HG02588 (cell line): Measurements from ENCODE around the gene KBTBD3.
"Not testable (repeated sequence)": the region's sequence is repeated elsewhere in the genome, so short reads cannot be mapped to it uniquely, and the experiment has no call there.

Source experiments
- ATAC-seq: cut with Tn5 transposase; IDR thresholded peaks from one replicate; pipeline ENCODE4 v1.9.1; 2021; ENCODE audit warnings: mild to moderate bottlenecking, moderate library complexity; ENCODE audit not compliant: unreplicated experiment

The KBTBD3 gene

DNA sequence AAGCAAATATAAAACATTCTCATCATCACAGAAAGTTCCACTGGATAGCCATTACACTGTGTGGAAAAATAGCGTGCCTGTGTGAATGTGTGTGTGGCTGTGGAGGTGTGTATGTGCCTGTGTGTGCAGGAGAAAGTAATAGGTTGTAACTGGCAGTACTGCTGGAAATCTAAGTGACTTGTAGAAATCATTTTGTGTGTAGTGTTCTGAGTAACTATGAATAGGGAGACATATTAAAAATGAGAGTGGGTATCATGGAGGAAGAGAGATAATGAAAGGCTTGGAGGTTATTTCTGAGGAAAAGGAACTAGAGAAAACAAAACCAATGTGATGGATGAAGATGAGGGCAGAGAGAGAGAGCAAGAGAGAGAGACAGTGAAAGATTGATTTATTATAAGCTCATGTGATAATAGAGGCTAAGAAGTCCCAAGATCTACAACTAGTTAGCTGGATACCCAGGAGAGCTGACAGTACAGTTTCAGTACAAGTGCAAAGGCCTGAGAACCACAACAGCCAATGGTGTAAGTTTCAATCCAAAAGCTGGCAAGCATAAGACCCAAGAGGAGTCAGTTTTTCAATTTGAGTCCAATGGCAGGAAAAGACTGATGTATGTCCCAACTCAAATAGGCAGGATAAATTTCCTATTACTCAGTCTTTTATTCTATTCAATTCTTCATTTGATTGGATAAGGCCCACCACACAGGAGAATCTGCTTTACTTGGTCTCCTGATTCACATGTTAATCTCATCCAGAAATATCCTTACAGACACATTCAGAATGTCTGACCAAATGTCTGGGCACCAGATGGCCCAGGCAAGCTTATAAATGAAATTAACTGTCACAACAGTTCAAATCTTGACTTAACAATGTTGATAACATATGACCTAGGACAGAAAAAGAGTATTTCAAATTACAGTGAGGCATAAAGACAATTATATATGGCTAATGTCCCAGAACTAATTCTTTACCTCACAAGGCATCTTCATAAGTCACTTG, 14.9 kb downstream of the KBTBD3 start:
- peak; percentile 58 for ATAC-seq

GRCh38 chr11:106061249-106061784, 15.8 kb downstream of the KBTBD3 start:
- ATAC-seq, result no peak

DNA sequence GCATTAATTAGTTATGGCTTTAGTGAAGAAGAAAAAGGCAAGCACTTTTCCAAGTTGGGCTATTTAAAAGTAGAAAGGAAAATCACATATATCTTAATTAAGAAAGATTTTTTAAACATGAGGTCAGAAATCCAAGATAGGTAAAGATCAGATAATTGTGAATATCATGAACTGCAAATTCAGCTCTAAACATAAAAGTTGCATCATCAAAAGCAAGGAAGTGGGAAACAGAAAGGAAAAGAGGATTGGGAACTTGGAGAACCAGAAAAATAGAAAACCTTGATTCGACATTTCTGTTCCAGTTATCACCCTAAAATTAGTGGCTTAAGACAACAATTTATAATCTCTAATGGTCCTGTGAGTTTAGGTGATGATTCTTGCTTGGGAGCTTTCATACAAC, 17.5 kb downstream of the KBTBD3 start:
- ATAC-seq, result no peak

DNA sequence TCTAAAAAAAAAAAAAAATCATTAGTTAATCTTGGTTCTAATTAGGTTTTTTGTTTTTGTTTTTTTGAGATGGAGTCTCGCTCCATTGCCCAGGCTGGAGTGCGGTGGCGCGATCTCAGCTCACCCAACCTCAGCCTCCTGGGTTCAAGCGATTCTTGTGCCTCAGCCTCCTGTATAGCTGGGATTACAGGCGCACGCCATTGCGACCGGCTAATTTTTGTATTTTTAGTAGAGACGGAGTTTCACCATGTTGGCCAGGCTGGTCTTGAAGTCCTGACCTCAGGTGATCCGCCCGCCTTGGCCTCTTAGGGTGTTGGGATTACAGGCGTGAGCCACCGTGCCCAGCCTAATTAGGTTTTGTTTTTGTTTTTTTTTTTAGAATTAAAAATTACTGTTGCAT, 18.8 kb downstream of the KBTBD3 start:
- ATAC-seq, result not testable (repeated sequence)

GRCh38 chr11:106051103-106051502, 26.0 kb downstream of the KBTBD3 start:
- no peak for ATAC-seq

GRCh38 chr11:106049727-106050476, 27.2 kb downstream of the KBTBD3 start:
- no peak for ATAC-seq

DNA sequence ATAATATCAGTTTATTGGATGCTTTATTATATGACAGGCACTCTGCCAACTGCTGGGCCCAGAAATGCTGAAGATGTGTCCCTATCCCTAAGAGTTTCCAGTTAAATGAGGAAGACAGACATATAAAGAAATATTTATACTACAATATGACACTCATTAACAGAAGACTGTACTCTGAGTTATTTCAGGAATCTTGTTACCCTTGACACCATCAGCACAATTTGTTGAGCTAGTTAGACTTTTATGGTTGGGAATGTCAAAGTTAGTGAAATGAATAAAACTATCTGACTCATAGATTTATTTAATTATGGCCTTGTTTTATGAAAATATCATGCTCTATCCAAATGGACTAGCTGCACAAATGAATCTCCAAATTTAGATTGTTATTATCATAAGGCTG, 29.5 kb downstream of the KBTBD3 start:
- ATAC-seq, result no peak

DNA sequence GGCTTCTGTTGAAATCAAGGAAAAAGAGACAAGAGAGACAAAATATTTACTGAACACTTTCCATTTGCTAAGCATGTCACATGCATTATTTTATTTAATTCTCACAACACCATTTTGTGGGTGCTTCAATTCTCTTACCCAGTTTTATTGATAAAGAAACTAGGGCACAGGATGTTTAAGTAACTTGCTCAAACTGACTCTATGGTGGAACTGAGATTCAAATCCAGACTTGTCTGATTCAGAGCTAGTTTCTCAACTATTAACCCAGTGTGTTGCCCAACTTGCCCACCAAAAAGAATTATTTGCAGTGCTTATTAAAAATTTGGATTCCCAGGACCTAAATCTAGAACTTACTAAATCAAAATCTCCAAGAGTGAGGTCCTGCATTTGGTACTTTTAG, 33.6 kb downstream of the KBTBD3 start:
- no peak for ATAC-seq

DNA sequence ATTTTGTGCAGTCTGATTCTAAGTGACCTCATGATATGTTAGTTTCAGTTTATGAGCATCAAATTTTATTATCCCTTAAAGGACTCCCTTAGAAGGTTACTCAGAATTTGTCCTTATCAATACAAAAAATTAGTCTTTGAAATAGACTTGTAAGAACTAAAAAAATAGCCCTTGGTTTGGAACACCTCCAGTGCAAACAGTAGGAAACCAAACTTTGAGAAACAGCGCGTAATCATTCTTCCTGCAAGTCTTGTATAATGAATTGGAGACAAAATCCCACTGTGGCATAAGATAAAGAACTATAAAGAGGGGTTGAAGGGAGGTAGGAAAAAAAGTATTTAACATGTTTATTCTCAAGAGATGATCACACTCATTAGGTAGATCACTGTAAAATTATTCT, 44.3 kb downstream of the KBTBD3 start:
- ATAC-seq, result no peak

DNA sequence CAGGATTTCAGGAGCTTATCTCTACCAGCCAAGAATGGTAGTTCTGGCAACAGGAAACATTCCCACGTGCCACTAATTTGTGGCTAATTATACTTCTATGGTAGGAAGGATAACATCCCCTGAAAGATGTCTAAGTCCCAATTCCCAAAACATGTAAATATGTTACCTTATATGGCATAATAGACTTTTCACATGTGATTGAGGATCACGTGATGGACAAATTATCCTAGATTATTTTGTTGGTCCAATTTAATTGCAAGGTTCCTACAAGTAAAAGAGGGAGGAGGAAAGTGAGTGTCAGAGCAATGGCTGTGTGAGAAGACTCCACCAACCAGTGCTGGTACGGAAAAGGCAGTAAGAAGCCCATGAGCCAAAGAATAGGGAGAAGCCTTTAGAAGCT, 45.2 kb downstream of the KBTBD3 start:
- ATAC-seq, result no peak

DNA sequence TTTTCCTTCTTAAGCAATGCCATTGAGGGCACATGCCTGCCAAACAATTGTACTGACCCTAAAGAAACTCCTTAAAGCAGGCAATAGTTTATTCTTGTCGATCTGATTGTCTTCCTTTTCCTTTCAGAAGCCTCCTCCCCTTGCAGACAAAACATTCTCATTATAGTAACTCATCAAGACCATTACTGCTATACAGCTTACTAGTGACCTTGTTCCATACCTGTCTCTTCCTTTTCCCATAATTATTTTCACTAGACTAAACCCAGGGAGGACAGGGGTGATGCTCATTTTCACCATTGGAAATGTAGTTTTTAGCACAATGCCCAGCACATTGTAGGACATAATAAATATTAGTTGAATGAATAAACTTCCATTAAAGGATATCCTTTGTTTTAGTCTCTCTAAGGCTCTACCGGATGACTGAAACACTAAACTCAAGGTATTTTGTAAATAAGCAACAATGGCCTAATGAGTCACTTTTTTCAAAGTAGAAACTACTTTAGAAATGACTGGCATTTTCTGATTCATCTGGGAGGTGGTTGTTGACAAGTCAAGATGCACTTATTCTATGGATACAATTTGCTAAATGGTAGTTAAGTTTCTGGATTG, 45.8 kb downstream of the KBTBD3 start:
- peak; percentile 55 for ATAC-seq

DNA sequence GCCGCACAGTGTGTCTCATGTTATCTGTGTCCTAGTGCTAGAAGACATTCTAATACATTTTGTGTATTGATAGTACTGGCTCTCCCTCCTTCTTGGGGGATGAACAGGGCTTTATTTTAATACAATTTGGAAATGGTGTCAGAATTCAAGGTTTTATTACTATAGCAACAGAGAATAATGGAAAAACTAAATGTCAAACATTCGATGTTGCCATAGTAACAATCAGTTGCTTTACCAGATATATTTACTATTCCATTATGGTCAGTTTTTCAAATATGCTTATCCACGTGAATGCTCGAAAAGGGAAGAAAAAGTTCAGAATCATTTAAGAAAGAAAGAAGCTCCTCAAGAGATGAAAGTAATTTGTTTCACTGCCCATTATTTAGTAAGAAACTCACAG, 46.5 kb downstream of the KBTBD3 start:
- ATAC-seq, result no peak

- ATAC-seq, result no peak
Observed at GRCh38 chr11:106022795-106023275, 54.3 kb downstream of the KBTBD3 start.

- ATAC-seq, result peak; percentile 96
Observed at GRCh38 chr11:106021967-106022794, 55.0 kb downstream of the KBTBD3 start, which contains the start of gene MSANTD4. Gene MSANTD4, minus strand, starts transcription at chr11:106022240. Its CDS starts 11,323 bp downstream, at chr11:106010917.

GRCh38 chr11:106021181-106021966, 55.8 kb downstream of the KBTBD3 start:
- peak; percentile 7 for ATAC-seq

DNA sequence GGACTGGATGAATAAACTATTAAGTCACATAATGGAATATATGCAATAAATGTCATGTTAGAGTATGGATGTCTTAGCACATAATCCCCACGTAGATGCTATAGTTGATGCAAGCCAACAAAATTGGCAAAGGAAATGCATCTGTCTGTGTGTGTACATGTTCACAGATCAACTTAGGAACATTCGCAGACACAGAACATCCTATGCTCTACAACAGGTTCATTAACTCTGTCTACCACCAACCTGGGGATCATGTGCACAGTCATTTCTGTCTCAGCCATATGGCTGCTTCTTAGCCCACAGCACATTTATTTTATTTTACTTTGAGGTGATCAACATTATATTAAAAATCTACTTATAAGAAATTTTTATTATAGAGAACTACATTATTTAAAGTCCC, 60.1 kb downstream of the KBTBD3 start:
- ATAC-seq, result no peak

DNA sequence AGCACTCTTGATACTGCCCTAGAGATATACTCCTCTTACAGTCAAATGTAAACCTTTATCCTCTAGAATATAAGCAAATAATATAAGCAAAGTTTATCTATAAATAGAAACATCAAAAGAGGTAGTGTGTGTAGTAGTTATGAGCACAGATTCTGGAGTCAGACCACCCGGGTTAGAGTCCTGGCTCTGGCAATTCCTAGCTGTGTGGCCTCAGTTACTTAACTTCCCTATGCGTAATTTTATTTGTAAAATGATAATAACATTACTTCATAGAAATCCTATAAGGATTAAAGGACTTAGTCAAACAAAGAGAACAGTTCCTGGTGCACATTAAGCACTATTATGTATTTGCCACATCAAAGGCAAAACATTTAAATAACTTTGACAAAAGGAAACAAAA, 62.1 kb downstream of the KBTBD3 start:
- ATAC-seq, result no peak

- no peak for ATAC-seq
Observed at GRCh38 chr11:106014620-106015019, 62.5 kb downstream of the KBTBD3 start.

DNA sequence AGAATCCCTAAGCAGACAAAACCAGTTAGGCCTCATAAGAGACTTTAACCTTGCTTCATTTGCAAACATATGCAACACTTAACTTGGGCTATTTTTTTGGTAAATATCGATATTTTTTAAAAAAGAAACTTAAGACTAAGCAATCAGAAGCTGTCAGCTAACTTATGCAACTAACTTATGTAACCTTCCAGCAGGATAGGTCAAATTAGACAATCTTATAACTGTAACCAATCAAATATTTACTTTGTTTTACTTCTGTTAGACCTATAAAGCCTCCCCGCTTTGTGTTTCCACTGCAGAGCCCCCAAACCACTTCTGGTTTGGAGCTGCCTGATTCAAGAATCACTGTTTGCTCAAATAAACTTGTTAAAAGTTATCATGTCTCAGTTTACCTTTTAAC, 63.1 kb downstream of the KBTBD3 start:
- no peak for ATAC-seq
